NT2/D1 (cell line): ENCODE measurements around the gene B3GALT2.

ENCODE experiments used
- SUZ12 ChIP-seq: IDR thresholded peaks from 2 replicates; pipeline ENCODE4 v1.6.1; 2011; ENCODE audit not compliant: insufficient read length, insufficient read depth; ENCODE audit errors: extremely low read depth
- YY1 ChIP-seq: IDR thresholded peaks from 2 replicates; pipeline ENCODE4 v1.6.1; 2011; ENCODE audit not compliant: insufficient read length, insufficient read depth

GRCh38 chr1:193156822-193157142 is 29.6 kb downstream of the B3GALT2 start:
- TF ChIP-seq YY1: no peak
- TF ChIP-seq SUZ12: no peak
